IMR-90 (cell line): Measurements from ENCODE around the gene CERS1. TPM values are rescaled to one million over a fixed set of nuclear protein-coding genes. Genes with fewer than 3 reads are reported as not detected.

ENCODE experiments used
- ATAC-seq: fragments of 200-7000 bp; cut with Tn5 transposase; 2 replicates; pipeline ENCODE4 v1.9.1; 2020; ENCODE audit warnings: low read depth, mild to moderate bottlenecking, moderate library complexity
- BruUV-seq: library from RNA; stranded (reverse); fragments of 400-500 nt; replicated peaks from 2 replicates; lab custom pipeline; 2021; lab: Mats Ljungman, UMichigan
- CTCF ChIA-PET: fragments of 300-600 bp; formaldehyde crosslinking; extraction: SDS; loops from one replicate; lab custom pipeline; 2021; ENCODE audit warnings: antibody characterized with exemption; lab: Yijun Ruan, JAX
- POLR2A ChIA-PET: fragments of 300-600 bp; sonication (Branson Sonifier 250); formaldehyde crosslinking; loops from one replicate; lab custom pipeline; 2022; ENCODE audit warnings: antibody characterized with exemption; ENCODE audit not compliant: unreplicated experiment; lab: Charles Lee
- DNase-seq: peaks from one replicate; pipeline ENCODE4 v3.0.0; 2013
- H2AFZ ChIP-seq: replicated peaks from 2 replicates; pipeline ENCODE3; 2013; ENCODE audit warnings: low read length, mild to moderate bottlenecking; ENCODE audit not compliant: poor library complexity
- H2AK5ac ChIP-seq: 2 replicates; pipeline ENCODE4 v1.6.1; 2013; ENCODE audit warnings: low read depth, low read length, inconsistent platforms
- H2AK9ac ChIP-seq: replicated peaks from 2 replicates; pipeline ENCODE3; 2013; ENCODE audit warnings: mild to moderate bottlenecking, low read depth, low read length, moderate library complexity; ENCODE audit not compliant: poor library complexity
- H2BK120ac ChIP-seq: 2 replicates; pipeline ENCODE4 v1.6.1; 2013; ENCODE audit warnings: low read depth, low read length, inconsistent platforms
- H2BK15ac ChIP-seq: 3 replicates; pipeline ENCODE4 v1.6.1; 2013; ENCODE audit warnings: low read depth, low read length, inconsistent platforms
- H2BK20ac ChIP-seq: 2 replicates; pipeline ENCODE4 v1.6.1; 2013; ENCODE audit warnings: low read depth, mild to moderate bottlenecking, inconsistent platforms, low read length, moderate library complexity
- H2BK5ac ChIP-seq: 2 replicates; pipeline ENCODE4 v1.6.1; 2013; ENCODE audit warnings: mild to moderate bottlenecking, low read depth, low read length, inconsistent platforms; ENCODE audit not compliant: poor library complexity, severe bottlenecking
- H3K14ac ChIP-seq: replicated peaks from 2 replicates; pipeline ENCODE4 v1.6.1; 2013; ENCODE audit warnings: low read depth, low read length, inconsistent platforms
- H3K18ac ChIP-seq: 2 replicates; pipeline ENCODE4 v1.6.1; 2013; ENCODE audit warnings: low read depth, low read length, control low read depth
- H3K23ac ChIP-seq: 2 replicates; pipeline ENCODE4 v1.6.1; 2013; ENCODE audit warnings: low read depth, low read length, inconsistent platforms
- H3K27ac ChIP-seq: 2 replicates; pipeline ENCODE4 v1.5.1; 2013; ENCODE audit warnings: mild to moderate bottlenecking, control low read depth, low read length; ENCODE audit not compliant: insufficient read depth
- H3K27me3 ChIP-seq: 2 replicates; pipeline ENCODE4 v1.6.1; 2013; ENCODE audit warnings: low read length; ENCODE audit not compliant: control insufficient read depth, insufficient read depth
- H3K36me3 ChIP-seq: 2 replicates; pipeline ENCODE4 v1.6.1; 2013; ENCODE audit warnings: low read length, mixed read lengths; ENCODE audit not compliant: control insufficient read depth, insufficient read depth
- H3K4ac ChIP-seq: 2 replicates; pipeline ENCODE4 v1.6.1; 2013; ENCODE audit warnings: low read depth, low read length, inconsistent platforms
- H3K4me1 ChIP-seq: 2 replicates; pipeline ENCODE4 v1.6.1; 2013; ENCODE audit warnings: low read length, mixed read lengths; ENCODE audit not compliant: control insufficient read depth, insufficient read depth
- H3K4me2 ChIP-seq: 2 replicates; pipeline ENCODE4 v1.6.1; 2013; ENCODE audit warnings: low read depth, mild to moderate bottlenecking, control low read depth, low read length, moderate library complexity
- H3K4me3 ChIP-seq: 2 replicates; pipeline ENCODE4 v1.5.1; 2013; ENCODE audit warnings: low read depth, mild to moderate bottlenecking, control low read depth, low read length, moderate library complexity; ENCODE audit not compliant: insufficient read depth
- H3K56ac ChIP-seq: 2 replicates; pipeline ENCODE4 v1.6.1; 2013; ENCODE audit warnings: low read length, inconsistent platforms; ENCODE audit not compliant: insufficient read depth; ENCODE audit errors: extremely low read depth
- H3K79me1 ChIP-seq, 2 experiments: 2 replicates each; pipeline ENCODE4 v1.6.1; 2013; ENCODE audit warnings: low read length in 2 of 2, inconsistent platforms in 1 of 2, low read depth in 1 of 2
- H3K9ac ChIP-seq: 2 replicates; pipeline ENCODE4 v1.6.1; 2013; ENCODE audit warnings: low read depth, low read length, control low read depth
- H3K9me1 ChIP-seq: 2 replicates; pipeline ENCODE4 v1.6.1; 2013; ENCODE audit warnings: low read length, inconsistent platforms; ENCODE audit not compliant: insufficient read depth
- H3K9me3 ChIP-seq: 2 replicates; pipeline ENCODE4 v1.6.1; 2013; ENCODE audit warnings: low read length; ENCODE audit not compliant: control insufficient read depth, insufficient read depth
- H4K20me1 ChIP-seq: 2 replicates; pipeline ENCODE4 v1.6.1; 2013; ENCODE audit warnings: low read length, inconsistent platforms; ENCODE audit not compliant: insufficient read depth
- H4K5ac ChIP-seq: 2 replicates; pipeline ENCODE4 v1.6.1; 2013; ENCODE audit warnings: mild to moderate bottlenecking, low read depth, low read length, control low read depth
- H4K8ac ChIP-seq, 2 experiments: 2 replicates each; pipeline ENCODE4 v1.6.1; 2013; ENCODE audit warnings: low read depth in 2 of 2, low read length in 2 of 2, control low read depth in 1 of 2, inconsistent platforms in 1 of 2
- H4K91ac ChIP-seq: 2 replicates; pipeline ENCODE4 v1.6.1; 2013; ENCODE audit warnings: low read depth, low read length, inconsistent platforms; ENCODE audit not compliant: insufficient read depth
- BHLHE40 ChIP-seq: fragments of 150-350 bp; IDR thresholded peaks from 2 replicates; pipeline ENCODE4 v1.6.1; 2016; ENCODE audit warnings: mild to moderate bottlenecking, low read depth, low read length
- CEBPB ChIP-seq: IDR thresholded peaks from 2 replicates; pipeline ENCODE4 v1.6.1; 2012; ENCODE audit warnings: low read depth, low read length, improper control_type of control experiment
- CHD1 ChIP-seq: IDR thresholded peaks from 2 replicates; pipeline ENCODE4 v1.6.1; 2012; ENCODE audit warnings: low read depth, low read length, improper control_type of control experiment
- FOS ChIP-seq: fragments of 150-350 bp; IDR thresholded peaks from 2 replicates; pipeline ENCODE4 v1.6.1; 2016; ENCODE audit warnings: low read depth, low read length
- MAFK ChIP-seq: IDR thresholded peaks from 2 replicates; pipeline ENCODE4 v1.6.1; 2012; ENCODE audit warnings: low read depth, low read length, improper control_type of control experiment
- MAZ ChIP-seq: IDR thresholded peaks from 2 replicates; pipeline ENCODE4 v1.6.1; 2012; ENCODE audit warnings: low read depth, mild to moderate bottlenecking, low read length, improper control_type of control experiment, moderate library complexity, borderline replicate concordance
- MXI1 ChIP-seq: IDR thresholded peaks from 2 replicates; pipeline ENCODE4 v1.6.1; 2012; ENCODE audit warnings: low read depth, mild to moderate bottlenecking, low read length, moderate library complexity, borderline replicate concordance
- NFE2L2 ChIP-seq: fragments of 150-350 bp; IDR thresholded peaks from 2 replicates; pipeline ENCODE4 v1.6.1; 2016; ENCODE audit warnings: low read depth, mild to moderate bottlenecking, low read length
- POLR2A ChIP-seq: IDR thresholded peaks from 2 replicates; pipeline ENCODE4 v1.6.1; 2012; ENCODE audit warnings: mild to moderate bottlenecking, low read depth, low read length
- RAD21 ChIP-seq: IDR thresholded peaks from 2 replicates; pipeline ENCODE4 v1.6.1; 2012; ENCODE audit warnings: low read length, improper control_type of control experiment
- RCOR1 ChIP-seq: IDR thresholded peaks from 2 replicates; pipeline ENCODE4 v1.6.1; 2012; ENCODE audit warnings: mild to moderate bottlenecking, low read length, improper control_type of control experiment; ENCODE audit not compliant: insufficient replicate concordance
- RFX5 ChIP-seq: IDR thresholded peaks from 2 replicates; pipeline ENCODE4 v1.8.0; 2012; ENCODE audit warnings: low read depth, mild to moderate bottlenecking, low read length, moderate library complexity
- SMC3 ChIP-seq: fragments of 150-350 bp; IDR thresholded peaks from 2 replicates; pipeline ENCODE4 v1.6.1; 2016; ENCODE audit warnings: low read depth, mild to moderate bottlenecking, antibody characterized with exemption, low read length, moderate library complexity
- WGBS, 2 experiments: methylation state at CpG; one replicate each; pipeline versions ENCODE4 v1.1.5 to v1.1.7; 2013; ENCODE audit warnings: missing lambda C conversion rate in 2 of 2; ENCODE audit not compliant: insufficient read length in 1 of 2; ENCODE audit errors: extremely low coverage in 2 of 2; 5-methylcytosine and 5-hydroxymethylcytosine counted together
- dilution Hi-C: fragments of 300-500 bp; cut with HindIII; formaldehyde crosslinking; loops from one replicate; pipeline ENCODE4 v1.14.3; 2018; ENCODE audit warnings: low sequenced_read_pairs; ENCODE audit not compliant: unreplicated experiment
- in situ Hi-C: fragments of 300-500 bp; cut with MboI; formaldehyde crosslinking; loops from 3 replicates; pipeline ENCODE4 v1.14.3; 2019; ENCODE audit warnings: low sequenced_read_pairs, inconsistent platforms, mixed read lengths
- intact Hi-C: fragments of 100-400 bp; cut with micrococcal nuclease; formaldehyde crosslinking; loops from 2 replicates; pipeline ENCODE4 v1.10.0; 2022
- polyA plus RNA-seq, 3 experiments: library from polyadenylated mRNA; depleted of rRNA; stranded (reverse); fragments of >200 nt; gene quantifications; 2 replicates each; pipeline ENCODE4 v1.2.3, GENCODE V29; 2012; ENCODE audit warnings: low replicate concordance in 1 of 3
- total RNA-seq: library from RNA; depleted of rRNA; stranded (reverse); fragments of >200 nt; gene quantifications from 2 replicates; pipeline ENCODE4 v1.2.3, GENCODE V29; 2012
- TF ChIP-seq, protein P1 (sequence below): fragments of 150-350 bp; IDR thresholded peaks from 2 replicates; pipeline ENCODE4 v1.6.1; 2017; ENCODE audit warnings: mild to moderate bottlenecking, antibody characterized with exemption, low read length, low read depth
- TF ChIP-seq, protein P2 (sequence below): fragments of 150-350 bp; IDR thresholded peaks from 2 replicates; pipeline ENCODE4 v1.6.1; 2016; ENCODE audit warnings: low read depth, mild to moderate bottlenecking, low read length, moderate library complexity, borderline replicate concordance
- TF ChIP-seq, protein P3 (sequence below): conservative IDR thresholded peaks from 2 replicates; pipeline ENCODE4 v1.5.1; 2012; ENCODE audit warnings: mild to moderate bottlenecking, low read depth, low read length, improper control_type of control experiment

The CERS1 gene
- total and polyA plus RNA-seq, 2 of the 4 experiments (the other 2 are of a cell fraction), result 0.90 to 4.3 TPM

DNA sequence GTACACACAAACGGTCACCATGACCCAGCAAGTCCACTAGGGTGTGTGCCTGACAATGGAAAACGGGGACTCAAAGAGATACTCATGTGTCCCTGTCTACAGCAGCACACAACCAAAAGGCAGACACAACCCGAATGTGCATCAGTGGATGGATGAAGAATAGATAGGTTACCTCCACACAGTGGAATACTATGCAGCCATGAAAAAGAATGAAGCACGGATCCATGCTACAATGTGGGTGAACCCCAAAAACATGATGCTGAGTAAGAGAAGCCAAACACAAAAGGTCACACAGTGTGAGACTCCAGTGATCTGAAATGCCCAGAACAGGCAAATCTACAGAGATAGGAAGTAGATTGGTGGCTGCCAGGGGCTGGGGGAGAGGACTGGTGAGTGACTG, 9.0 kb downstream of the CERS1 start:
- H3K9me3 ChIP-seq, result no peaks in the 10 kb centered on the region
- no peak overlapping the region for H3K23ac ChIP-seq
- no peaks in the 10 kb centered on the region for H3K9me1 ChIP-seq
- H3K56ac ChIP-seq, result no peak overlapping the region
- BruUV-seq, result no TSS peak
- no peak overlapping the region for H3K18ac ChIP-seq
- no peak for DNase-seq
- no peaks in the 10 kb centered on the region for H3K27me3 ChIP-seq
- ChIA-PET POLR2A (no interaction called here), CTCF (no interaction called here)
- intact Hi-C loops, result no loop called here
- WGBS, 2 experiments, result no CpG with 5 or more reads among the region's 4 CpGs
- H2AK9ac ChIP-seq, result no peak overlapping the region
- H2BK15ac ChIP-seq, result no peak overlapping the region
- no peak overlapping the region for H3K4me3 ChIP-seq
- H2AK5ac ChIP-seq, result no peak overlapping the region
- H3K27ac ChIP-seq, result no peak overlapping the region
- in situ Hi-C loops, result no loop called here
- no peak overlapping the region for H3K9ac ChIP-seq
- H3K4me1 ChIP-seq, result no peaks in the 10 kb centered on the region
- H3K14ac ChIP-seq, result no peak overlapping the region
- TF ChIP-seq MXI1 (no peak), MAFK (no peak), POLR2A (no peak), FOS (no peak), MAZ (no peak), RAD21 (no peak), CEBPB (no peak), RCOR1 (no peak), BHLHE40 (no peak), SMC3 (no peak), RFX5 (no peak), NFE2L2 (no peak), CHD1 (no peak)
- TF ChIP-seq, protein P1, sequence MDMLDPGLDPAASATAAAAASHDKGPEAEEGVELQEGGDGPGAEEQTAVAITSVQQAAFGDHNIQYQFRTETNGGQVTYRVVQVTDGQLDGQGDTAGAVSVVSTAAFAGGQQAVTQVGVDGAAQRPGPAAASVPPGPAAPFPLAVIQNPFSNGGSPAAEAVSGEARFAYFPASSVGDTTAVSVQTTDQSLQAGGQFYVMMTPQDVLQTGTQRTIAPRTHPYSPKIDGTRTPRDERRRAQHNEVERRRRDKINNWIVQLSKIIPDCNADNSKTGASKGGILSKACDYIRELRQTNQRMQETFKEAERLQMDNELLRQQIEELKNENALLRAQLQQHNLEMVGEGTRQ, result no peak
- TF ChIP-seq, protein P2, sequence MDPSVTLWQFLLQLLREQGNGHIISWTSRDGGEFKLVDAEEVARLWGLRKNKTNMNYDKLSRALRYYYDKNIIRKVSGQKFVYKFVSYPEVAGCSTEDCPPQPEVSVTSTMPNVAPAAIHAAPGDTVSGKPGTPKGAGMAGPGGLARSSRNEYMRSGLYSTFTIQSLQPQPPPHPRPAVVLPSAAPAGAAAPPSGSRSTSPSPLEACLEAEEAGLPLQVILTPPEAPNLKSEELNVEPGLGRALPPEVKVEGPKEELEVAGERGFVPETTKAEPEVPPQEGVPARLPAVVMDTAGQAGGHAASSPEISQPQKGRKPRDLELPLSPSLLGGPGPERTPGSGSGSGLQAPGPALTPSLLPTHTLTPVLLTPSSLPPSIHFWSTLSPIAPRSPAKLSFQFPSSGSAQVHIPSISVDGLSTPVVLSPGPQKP, result no peak
- TF ChIP-seq, protein P3, sequence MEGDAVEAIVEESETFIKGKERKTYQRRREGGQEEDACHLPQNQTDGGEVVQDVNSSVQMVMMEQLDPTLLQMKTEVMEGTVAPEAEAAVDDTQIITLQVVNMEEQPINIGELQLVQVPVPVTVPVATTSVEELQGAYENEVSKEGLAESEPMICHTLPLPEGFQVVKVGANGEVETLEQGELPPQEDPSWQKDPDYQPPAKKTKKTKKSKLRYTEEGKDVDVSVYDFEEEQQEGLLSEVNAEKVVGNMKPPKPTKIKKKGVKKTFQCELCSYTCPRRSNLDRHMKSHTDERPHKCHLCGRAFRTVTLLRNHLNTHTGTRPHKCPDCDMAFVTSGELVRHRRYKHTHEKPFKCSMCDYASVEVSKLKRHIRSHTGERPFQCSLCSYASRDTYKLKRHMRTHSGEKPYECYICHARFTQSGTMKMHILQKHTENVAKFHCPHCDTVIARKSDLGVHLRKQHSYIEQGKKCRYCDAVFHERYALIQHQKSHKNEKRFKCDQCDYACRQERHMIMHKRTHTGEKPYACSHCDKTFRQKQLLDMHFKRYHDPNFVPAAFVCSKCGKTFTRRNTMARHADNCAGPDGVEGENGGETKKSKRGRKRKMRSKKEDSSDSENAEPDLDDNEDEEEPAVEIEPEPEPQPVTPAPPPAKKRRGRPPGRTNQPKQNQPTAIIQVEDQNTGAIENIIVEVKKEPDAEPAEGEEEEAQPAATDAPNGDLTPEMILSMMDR, result no peak
- H4K8ac ChIP-seq, result no peak overlapping the region
- H4K91ac ChIP-seq, result no peak overlapping the region
- no peak for ATAC-seq
- H3K79me1 ChIP-seq, result no peaks in the 10 kb centered on the region
- no peak overlapping the region for H2BK20ac ChIP-seq
- no peak overlapping the region for H2BK5ac ChIP-seq
- H3K36me3 ChIP-seq, result no peaks in the 10 kb centered on the region; the same call in 1 of the 2 replicates
- H4K20me1 ChIP-seq, result no peaks in the 10 kb centered on the region
- no peak overlapping the region for H3K4ac ChIP-seq
- dilution Hi-C loops, result no loop called here
- H2AFZ ChIP-seq, result peak overlapping the region; percentile 51
- H3K4me2 ChIP-seq, result no peak overlapping the region
- H4K5ac ChIP-seq, result no peak overlapping the region
- no peak overlapping the region for H2BK120ac ChIP-seq
